GM12878 (cell line): ENCODE measurements around the gene KRT10. TPM values are rescaled to one million over a fixed set of nuclear protein-coding genes. Genes with fewer than 3 reads are reported as not detected.

ENCODE experiments used
- ATAC-seq: fragments of 200-7000 bp; cut with Tn5 transposase; 3 replicates; pipeline ENCODE4 v1.9.1; 2020; ENCODE audit warnings: mild to moderate bottlenecking, moderate library complexity
- BruUV-seq: library from RNA; stranded (reverse); fragments of 400-500 nt; replicated peaks from 2 replicates; lab custom pipeline; 2021; lab: Mats Ljungman, UMichigan
- CTCF ChIA-PET: fragments of 300-600 bp; sonication (Branson Sonifier 250); formaldehyde crosslinking; extraction: SDS; loops from one replicate; lab custom pipeline; 2021; ENCODE audit warnings: inconsistent platforms; lab: Yijun Ruan, JAX
- POLR2A ChIA-PET: fragments of 350-600 bp; formaldehyde crosslinking; extraction: SDS; loops from one replicate; lab custom pipeline; 2021; ENCODE audit warnings: inconsistent platforms; lab: Charles Lee
- RAD21 ChIA-PET: fragments of 300-600 bp; sonication (Branson Sonifier 250); formaldehyde crosslinking; loops from one replicate; lab custom pipeline; 2023; ENCODE audit warnings: antibody characterized with exemption; ENCODE audit not compliant: unreplicated experiment; lab: Charles Lee
- SMC1A ChIA-PET: fragments of 300-600 bp; sonication (Branson Sonifier 250); formaldehyde crosslinking; loops from one replicate; lab custom pipeline; 2023; ENCODE audit not compliant: unreplicated experiment, uncharacterized antibody; lab: Charles Lee
- DNase-seq: peaks from one replicate; pipeline ENCODE4 v3.0.0-alpha.2; 2011; ENCODE audit warnings: low read depth, low spot score
- FAIRE-seq: peaks from 3 replicates; lab custom pipeline; 2011; peaks lifted over from hg19 to GRCh38; lab: Jason Lieb, UNC
- H2AFZ ChIP-seq: 2 replicates; pipeline ENCODE4 v1.6.0; 2011; ENCODE audit warnings: low read depth, low read length, control low read depth; ENCODE audit not compliant: control insufficient read depth
- H3K27ac ChIP-seq: 2 replicates; pipeline ENCODE4 v1.5.1; 2011; ENCODE audit warnings: control low read depth; ENCODE audit not compliant: control insufficient read depth, insufficient read depth
- H3K27me3 ChIP-seq, 2 experiments: replicated peaks in 1 of 2; 2 replicates each; pipeline versions ENCODE4 v1.6.0 to v1.6.1; 2011; ENCODE audit warnings: low read length in 1 of 2; ENCODE audit not compliant: control insufficient read depth in 2 of 2, insufficient read depth in 2 of 2
- H3K36me3 ChIP-seq, 2 experiments: 2 replicates each; pipeline ENCODE4 v1.5.1; 2011; ENCODE audit warnings: low read length in 1 of 2; ENCODE audit not compliant: control insufficient read depth in 2 of 2, insufficient read depth in 2 of 2
- H3K4me1 ChIP-seq: 2 replicates; pipeline ENCODE4 v1.6.1; 2011; ENCODE audit warnings: mild to moderate bottlenecking, low read length, moderate library complexity, mixed read lengths; ENCODE audit not compliant: control insufficient read depth, insufficient read depth
- H3K4me2 ChIP-seq: 2 replicates; pipeline ENCODE4 v1.6.0; 2011; ENCODE audit warnings: control low read depth; ENCODE audit not compliant: control insufficient read depth, insufficient read depth
- H3K4me3 ChIP-seq: fragments of 200-600 bp; sonication (generic); 2 replicates; pipeline ENCODE4 v1.5.1; 2016
- H3K79me2 ChIP-seq: 2 replicates; pipeline ENCODE4 v1.6.0; 2011; ENCODE audit warnings: low read length; ENCODE audit not compliant: control insufficient read depth, insufficient read depth
- H3K9ac ChIP-seq: 2 replicates; pipeline ENCODE4 v1.8.0; 2011; ENCODE audit warnings: low read length, control low read depth, mixed read lengths; ENCODE audit not compliant: control insufficient read depth, insufficient read depth
- H3K9me3 ChIP-seq: replicated peaks from 3 replicates; pipeline ENCODE4 v1.5.1; 2011; ENCODE audit warnings: mild to moderate bottlenecking, low read length; ENCODE audit not compliant: control insufficient read depth, insufficient read depth
- H4K20me1 ChIP-seq: 2 replicates; pipeline ENCODE4 v1.6.0; 2011; ENCODE audit not compliant: control insufficient read depth, insufficient read depth
- ASH2L ChIP-seq: fragments of 300-600, 200-600 bp; sonication (generic); IDR thresholded peaks from 2 replicates; pipeline ENCODE4 v1.6.1; 2017; ENCODE audit warnings: low read depth, mild to moderate bottlenecking, borderline replicate concordance
- BCL11A ChIP-seq: IDR thresholded peaks from 2 replicates; pipeline ENCODE4 v1.6.1; 2011; ENCODE audit warnings: low read depth, low read length
- CUX1 ChIP-seq: IDR thresholded peaks from 2 replicates; pipeline ENCODE4 v1.6.1; 2012; ENCODE audit warnings: improper control_type of control experiment, low read depth, low read length; ENCODE audit not compliant: insufficient replicate concordance
- EZH2 ChIP-seq: IDR thresholded peaks from 2 replicates; pipeline ENCODE4 v1.6.1; 2012; ENCODE audit warnings: low read depth, mild to moderate bottlenecking, control low read depth, inconsistent platforms, low read length, borderline replicate concordance; ENCODE audit not compliant: control insufficient read depth
- GATAD2B ChIP-seq: fragments of 450-650 bp; conservative IDR thresholded peaks from 2 replicates; pipeline ENCODE4 v1.6.1; 2017; ENCODE audit warnings: low read depth, mild to moderate bottlenecking, moderate library complexity
- HDAC6 ChIP-seq: fragments of 200-600 bp; sonication (generic); IDR thresholded peaks from one replicate; pipeline ENCODE4 v1.8.0; 2017; ENCODE audit warnings: antibody characterized with exemption; ENCODE audit not compliant: unreplicated experiment
- IRF5 ChIP-seq: fragments of 450-650 bp; IDR thresholded peaks from 2 replicates; pipeline ENCODE4 v1.6.1; 2017; ENCODE audit warnings: borderline replicate concordance
- RBBP5 ChIP-seq: fragments of 200-600 bp; sonication (generic); conservative IDR thresholded peaks from 2 replicates; pipeline ENCODE4 v1.6.1; 2016
- RFX5 ChIP-seq: IDR thresholded peaks from 2 replicates; pipeline ENCODE4 v1.6.1; 2011; ENCODE audit warnings: low read depth, low read length, improper control_type of control experiment
- RUNX3 ChIP-seq: IDR thresholded peaks from 2 replicates; pipeline ENCODE4 v1.6.1; 2012; ENCODE audit warnings: low read length, inconsistent platforms
- SREBF2 ChIP-seq: IDR thresholded peaks from 2 replicates; pipeline ENCODE4 v1.6.1; 2012; ENCODE audit warnings: mild to moderate bottlenecking, low read length
- TAF1 ChIP-seq: IDR thresholded peaks from 2 replicates; pipeline ENCODE4 v1.6.1; 2011; ENCODE audit warnings: mild to moderate bottlenecking, low read depth, low read length, borderline replicate concordance
- ZBTB33 ChIP-seq: fragments of 450-650 bp; IDR thresholded peaks from 2 replicates; pipeline ENCODE4 v1.6.1; 2017; ENCODE audit warnings: mild to moderate bottlenecking
- WGBS: methylation state at CpG from one replicate; pipeline ENCODE4 v1.1.6; 2016; ENCODE audit warnings: low lambda C conversion rate; ENCODE audit not compliant: insufficient replicate concordance, insufficient coverage; ENCODE audit errors: missing lambda C conversion rate; 5-methylcytosine and 5-hydroxymethylcytosine counted together
- in situ Hi-C: fragments of 300-500 bp; cut with MboI; formaldehyde crosslinking; loops from 9 replicates; pipeline ENCODE4 v1.14.3; 2018; ENCODE audit warnings: mixed read lengths
- intact Hi-C: fragments of 100-400 bp; cut with micrococcal nuclease; formaldehyde crosslinking; loops from one replicate; pipeline ENCODE4 v1.14.2; 2022; ENCODE audit not compliant: unreplicated experiment
- polyA plus RNA-seq, 11 experiments: library from polyadenylated mRNA; depleted of rRNA in 4 of 11; unstranded in 6 of 11; stranded (reverse) in 5 of 11; fragments of >200 nt; fragmentation: Nextera tagmentation in 4 of 11; fragmentation: Illumina TruSeq in 1 of 11; extraction: Ambion mirVana in 4 of 11; extraction: Trizol in 1 of 11; gene quantifications; 1 replicate in 1 of 11; 2 replicates in 10 of 11; pipeline versions ENCODE4 v1.2.1 to v1.2.3, GENCODE V29; 2011 to 2016; ENCODE audit warnings: inconsistent platforms in 2 of 11, missing spikeins in 2 of 11, low read depth in 1 of 11
- total RNA-seq, 4 experiments: library from RNA; depleted of rRNA in 3 of 4; stranded (reverse); fragments of >200 nt in 3 of 4; fragmentation: Illumina TruSeq in 1 of 4; extraction: Trizol in 1 of 4; gene quantifications; 2 replicates each; pipeline versions ENCODE4 v1.2.1 to v1.2.3, GENCODE V29; 2013 to 2021

Gene KRT10
- total and polyA plus RNA-seq, 10 of the 15 experiments (the other 5 are each of a cell fraction or from before 2014, with no cell fraction given), result 10.8 to 98.5 (median 23.9) TPM

GRCh38 chr17:40857535-40857934 lies 35.1 kb upstream of the KRT10 start (continued):
- no peak for TF ChIP-seq CUX1
- TF ChIP-seq TAF1, result no peak
- no peak for TF ChIP-seq GATAD2B
- no peak for TF ChIP-seq RUNX3
- no peak for TF ChIP-seq SREBF2

GRCh38 chr17:40854175-40854814 lies 31.9 kb upstream of the KRT10 start:
- no peak for FAIRE-seq
- POLR2A ChIA-PET, result no interaction called here
- CTCF ChIA-PET, result interaction anchor here (1.0 kb wide), 1 partner anchor 51 kb away, joined by 3 read pairs; no protein-coding TSS in a partner anchor
- TF ChIP-seq RFX5 (no peak), EZH2 (no peak), HDAC6 (no peak), BCL11A (no peak), ASH2L (no peak), IRF5 (no peak), ZBTB33 (no peak), RBBP5 (no peak)

More at GRCh38 chr17:40854175-40854814, 31.9 kb upstream of the KRT10 start:
- H2AFZ ChIP-seq, result no peak overlapping the region
- no peaks in the 10 kb centered on the region for H3K36me3 ChIP-seq
- 6% methylated on average over 6 of the region's 6 CpGs for WGBS
- no peak overlapping the region for H3K27ac ChIP-seq
- DNase-seq, result no peak
- peaks cover 0 to 2% of the 10 kb centered on the region in 2 experiments; a peak in 2 of 4 replicates for H3K27me3 ChIP-seq
- no peaks in the 10 kb centered on the region for H3K4me1 ChIP-seq
- intact Hi-C loops (no loop called here), in situ Hi-C loops (no loop called here)
- no peaks in the 10 kb centered on the region for H3K79me2 ChIP-seq
- no peak overlapping the region for H3K4me2 ChIP-seq
- no peaks in the 10 kb centered on the region for H4K20me1 ChIP-seq
- RAD21 ChIA-PET, result interaction anchor here (2.0 kb wide), 1 partner anchor 9 kb away, joined by 5 read pairs; no protein-coding TSS in a partner anchor
- H3K9ac ChIP-seq, result no peak overlapping the region
- no TSS peak for BruUV-seq
- no peak for ATAC-seq
- SMC1A ChIA-PET, result no interaction called here
- no peaks in the 10 kb centered on the region for H3K9me3 ChIP-seq
- H3K4me3 ChIP-seq, result no peak overlapping the region
